ENCODE measurements around the gene ARHGEF25.

The ARHGEF25 gene

DNA sequence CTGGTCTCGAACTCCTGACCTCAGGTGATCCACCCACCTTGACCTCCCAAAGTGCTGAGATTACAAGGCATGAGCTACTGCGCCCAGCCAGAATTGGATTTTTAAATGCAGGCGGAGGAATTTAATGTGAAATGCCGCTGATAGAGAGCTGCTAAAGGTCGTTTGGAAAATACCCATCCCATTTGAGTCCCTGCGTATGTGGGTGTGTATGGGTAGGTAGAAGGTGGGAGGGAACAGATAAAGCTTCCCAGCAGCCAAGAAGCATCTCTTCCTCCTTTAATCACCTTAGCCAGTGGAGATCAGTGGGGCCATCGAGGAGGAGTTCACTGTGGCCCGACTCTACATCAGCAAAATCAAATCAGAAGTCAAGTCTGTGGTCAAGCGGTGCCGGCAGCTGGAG lies 36.4 kb upstream of the ARHGEF25 start:
- H3K4me2 ChIP-seq (ENCODE audit: low read depth, low read length, poor library complexity, severe bottlenecking), result no peak overlapping the region
- H3K79me2 ChIP-seq (ENCODE audit: insufficient read depth, low read length), result no peaks in the 10 kb centered on the region
- no peaks in the 10 kb centered on the region for H4K20me1 ChIP-seq (ENCODE audit: low read depth, low read length)
- no peaks in the 10 kb centered on the region for H3K9me3 ChIP-seq (ENCODE audit: insufficient read depth, low read length)
- H3K27me3 ChIP-seq (ENCODE audit: low read length), result no peaks in the 10 kb centered on the region
- H3K27ac ChIP-seq (ENCODE audit: low read depth, low read length), result no peak overlapping the region
- no peaks in the 10 kb centered on the region for H3K9me2 ChIP-seq (replicated peaks; ENCODE audit: insufficient read depth, low read length)
- no peak overlapping the region for H3K9ac ChIP-seq (ENCODE audit: low read length)
- no peak overlapping the region for H2AFZ ChIP-seq (ENCODE audit: low read depth, low read length, severe bottlenecking)
- no peaks in the 10 kb centered on the region for H3F3A ChIP-seq (ENCODE audit: insufficient read depth)
- H3K4me3 ChIP-seq (ENCODE audit: insufficient read depth, low read length, poor library complexity, severe bottlenecking), result no peak overlapping the region
- TF ChIP-seq, protein P1, sequence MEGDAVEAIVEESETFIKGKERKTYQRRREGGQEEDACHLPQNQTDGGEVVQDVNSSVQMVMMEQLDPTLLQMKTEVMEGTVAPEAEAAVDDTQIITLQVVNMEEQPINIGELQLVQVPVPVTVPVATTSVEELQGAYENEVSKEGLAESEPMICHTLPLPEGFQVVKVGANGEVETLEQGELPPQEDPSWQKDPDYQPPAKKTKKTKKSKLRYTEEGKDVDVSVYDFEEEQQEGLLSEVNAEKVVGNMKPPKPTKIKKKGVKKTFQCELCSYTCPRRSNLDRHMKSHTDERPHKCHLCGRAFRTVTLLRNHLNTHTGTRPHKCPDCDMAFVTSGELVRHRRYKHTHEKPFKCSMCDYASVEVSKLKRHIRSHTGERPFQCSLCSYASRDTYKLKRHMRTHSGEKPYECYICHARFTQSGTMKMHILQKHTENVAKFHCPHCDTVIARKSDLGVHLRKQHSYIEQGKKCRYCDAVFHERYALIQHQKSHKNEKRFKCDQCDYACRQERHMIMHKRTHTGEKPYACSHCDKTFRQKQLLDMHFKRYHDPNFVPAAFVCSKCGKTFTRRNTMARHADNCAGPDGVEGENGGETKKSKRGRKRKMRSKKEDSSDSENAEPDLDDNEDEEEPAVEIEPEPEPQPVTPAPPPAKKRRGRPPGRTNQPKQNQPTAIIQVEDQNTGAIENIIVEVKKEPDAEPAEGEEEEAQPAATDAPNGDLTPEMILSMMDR (IDR thresholded peaks at IDR 0.05; ENCODE audit: insufficient read depth, low read length, poor library complexity, severe bottlenecking), result no peak
- TF ChIP-seq EZH2phosphoT487 (conservative IDR thresholded peaks at IDR 0.05; ENCODE audit: low read length), result no peak
- no peaks in the 10 kb centered on the region for H3K36me3 ChIP-seq (ENCODE audit: low read length)

DNA sequence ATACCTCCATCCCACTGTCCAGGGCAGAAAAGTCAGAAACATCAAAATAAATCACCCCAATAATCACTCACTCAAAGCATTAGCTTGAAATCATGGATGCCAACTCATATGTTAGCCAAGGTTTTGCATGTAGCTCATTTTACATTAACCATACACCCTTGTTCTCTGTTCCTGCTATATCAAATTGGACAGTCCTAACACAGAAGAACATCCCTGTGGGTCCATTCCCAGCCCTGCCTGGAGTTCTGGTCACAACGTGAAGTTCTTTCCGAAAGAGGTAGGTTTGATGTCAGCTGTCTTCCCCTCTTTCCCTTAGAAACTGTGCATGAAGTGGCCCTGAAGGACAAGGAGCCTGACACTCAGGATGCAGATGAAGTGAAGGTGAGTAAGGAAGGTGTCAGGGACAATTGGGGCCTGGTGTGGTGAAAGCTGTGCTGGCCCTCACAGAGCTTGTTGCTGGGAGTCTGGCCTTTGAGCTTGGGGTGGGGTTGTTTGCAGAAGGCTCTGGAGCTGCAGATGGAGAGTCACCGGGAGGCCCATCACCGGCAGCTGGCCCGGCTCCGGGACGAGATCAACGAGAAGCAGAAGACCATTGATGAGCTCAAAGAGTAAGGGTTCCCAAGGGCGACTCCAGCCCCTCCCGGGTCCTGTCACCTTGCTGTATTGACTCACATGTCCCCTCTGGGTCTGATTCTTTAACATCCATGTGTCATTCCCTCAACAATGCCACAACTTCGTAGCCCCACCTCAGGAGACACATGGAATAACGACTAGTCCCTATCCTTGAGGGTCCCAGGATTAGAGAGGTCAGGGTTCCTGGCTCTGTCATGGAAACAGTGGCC lies 35.2 kb upstream of the ARHGEF25 start:
- Histone ChIP-seq H3K9me2 (replicated peaks; ENCODE audit: insufficient read depth, low read length) (no peaks in the 10 kb centered on the region), H3K36me3 (ENCODE audit: low read length) (no peaks in the 10 kb centered on the region), H3K79me2 (ENCODE audit: insufficient read depth, low read length) (no peaks in the 10 kb centered on the region), H3K9me3 (ENCODE audit: insufficient read depth, low read length) (no peaks in the 10 kb centered on the region), H3K9ac (ENCODE audit: low read length) (no peak overlapping the region), H3K4me2 (ENCODE audit: low read depth, low read length, poor library complexity, severe bottlenecking) (no peak overlapping the region), H3K27ac (ENCODE audit: low read depth, low read length) (no peak overlapping the region), H4K20me1 (ENCODE audit: low read depth, low read length) (no peaks in the 10 kb centered on the region), H3F3A (ENCODE audit: insufficient read depth) (no peaks in the 10 kb centered on the region), H3K27me3 (ENCODE audit: low read length) (no peaks in the 10 kb centered on the region), H2AFZ (ENCODE audit: low read depth, low read length, severe bottlenecking) (no peak overlapping the region), H3K4me3 (ENCODE audit: insufficient read depth, low read length, poor library complexity, severe bottlenecking) (no peak overlapping the region)
- no peak for TF ChIP-seq EZH2phosphoT487 (conservative IDR thresholded peaks at IDR 0.05; ENCODE audit: low read length)
- TF ChIP-seq, protein P1 (IDR thresholded peaks at IDR 0.05; ENCODE audit: insufficient read depth, low read length, poor library complexity, severe bottlenecking), result no peak

DNA sequence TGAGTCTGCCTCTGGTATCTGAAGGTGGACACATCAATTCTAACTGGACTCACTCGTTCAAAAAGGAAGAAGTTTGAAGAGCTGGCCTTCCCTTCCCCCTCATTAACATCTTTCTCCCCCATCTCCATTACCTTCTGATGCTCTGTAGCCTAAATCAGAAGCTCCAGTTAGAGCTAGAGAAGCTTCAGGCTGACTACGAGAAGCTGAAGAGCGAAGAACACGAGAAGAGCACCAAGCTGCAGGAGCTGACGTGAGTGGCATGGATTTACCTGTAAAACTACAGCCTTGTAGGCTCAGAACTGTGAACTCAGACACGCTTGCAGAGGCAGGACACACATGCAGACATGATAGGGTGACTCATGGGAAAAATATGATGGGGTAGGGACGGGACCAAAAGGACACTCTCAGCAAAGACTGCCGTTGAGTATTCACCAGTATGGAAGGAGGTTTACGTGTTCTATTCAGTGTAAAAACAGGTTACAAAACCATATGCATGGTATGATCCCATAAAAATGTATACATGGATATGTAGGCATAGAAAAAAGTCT lies 34.5 kb upstream of the ARHGEF25 start:
- H2AFZ ChIP-seq (ENCODE audit: low read depth, low read length, severe bottlenecking), result no peak overlapping the region
- no peak overlapping the region for H3K4me3 ChIP-seq (ENCODE audit: insufficient read depth, low read length, poor library complexity, severe bottlenecking)
- no peak overlapping the region for H3K4me2 ChIP-seq (ENCODE audit: low read depth, low read length, poor library complexity, severe bottlenecking)
- no peaks in the 10 kb centered on the region for H4K20me1 ChIP-seq (ENCODE audit: low read depth, low read length)
- no peaks in the 10 kb centered on the region for H3K36me3 ChIP-seq (ENCODE audit: low read length)
- no peaks in the 10 kb centered on the region for H3K79me2 ChIP-seq (ENCODE audit: insufficient read depth, low read length)
- H3F3A ChIP-seq (ENCODE audit: insufficient read depth), result no peaks in the 10 kb centered on the region
- no peaks in the 10 kb centered on the region for H3K27me3 ChIP-seq (ENCODE audit: low read length)
- no peak overlapping the region for H3K9ac ChIP-seq (ENCODE audit: low read length)
- H3K9me3 ChIP-seq (ENCODE audit: insufficient read depth, low read length), result no peaks in the 10 kb centered on the region
- H3K27ac ChIP-seq (ENCODE audit: low read depth, low read length), result no peak overlapping the region
- no peak for TF ChIP-seq EZH2phosphoT487 (conservative IDR thresholded peaks at IDR 0.05; ENCODE audit: low read length)
- TF ChIP-seq, protein P1 (IDR thresholded peaks at IDR 0.05; ENCODE audit: insufficient read depth, low read length, poor library complexity, severe bottlenecking), result no peak
- H3K9me2 ChIP-seq (replicated peaks; ENCODE audit: insufficient read depth, low read length), result no peaks in the 10 kb centered on the region
